Measurements from ENCODE around the gene GPR162.

GRCh38 chr12:6863033-6863432, 41.4 kb downstream of the GPR162 start:
- no peak for TF ChIP-seq POLR2A (IDR thresholded peaks at IDR 0.05; ENCODE audit: low read depth, low read length)
- TF ChIP-seq POLR2AphosphoS5 (IDR thresholded peaks at IDR 0.05; ENCODE audit: low read depth, low read length), result no peak
